Gastrocnemius medialis (tissue), 4 donors: ENCODE results near the gene C6orf89. TPM values are rescaled to one million over a fixed set of nuclear protein-coding genes. Genes with fewer than 3 reads are reported as not detected.
"Not testable (repeated sequence)": the region's sequence is repeated elsewhere in the genome, so short reads cannot be mapped to it uniquely, and the experiment has no call there.

Source experiments
- ATAC-seq, 2 donors: fragments of 150-250 bp; one replicate each; pipeline ENCODE4 v1.9.1; 2016
- DNase-seq, 2 donors: peaks; one replicate each; pipeline ENCODE4 v3.0.0-alpha.2; 2019
- H3K27ac ChIP-seq, 4 donors: fragments of 200-600 bp; sonication (generic); 1 replicate in 1 of 4; 2 replicates in 3 of 4; pipeline ENCODE4 v1.5.1; 2016 to 2018; ENCODE audit warnings: mild to moderate bottlenecking in 2 of 4, moderate library complexity in 1 of 4
- H3K27me3 ChIP-seq, 3 donors: fragments of 200-600 bp; sonication (generic) in 2 of 3; 1 replicate in 1 of 3; 2 replicates in 2 of 3; pipeline versions ENCODE4 v1.5.1 to v1.6.0; 2016 to 2019; ENCODE audit warnings: mild to moderate bottlenecking in 1 of 3, moderate library complexity in 1 of 3
- H3K36me3 ChIP-seq, 2 donors: fragments of 200-600 bp; sonication (generic) in 1 of 2; one replicate each; pipeline ENCODE4 v1.5.1; 2017 to 2018
- H3K4me1 ChIP-seq, 2 donors: fragments of 200-600 bp; sonication (generic) in 1 of 2; one replicate each; pipeline ENCODE4 v1.5.1; 2016 to 2017; ENCODE audit warnings: mild to moderate bottlenecking in 2 of 2
- H3K4me3 ChIP-seq, 4 donors: fragments of 200-600 bp; sonication (generic) in 3 of 4; 1 replicate in 1 of 4; 2 replicates in 3 of 4; pipeline ENCODE4 v1.5.1; 2016 to 2019; ENCODE audit warnings: mild to moderate bottlenecking in 2 of 4
- H3K9me3 ChIP-seq, 3 donors: fragments of 200-600 bp; sonication (generic) in 2 of 3; 1 replicate in 1 of 3; 2 replicates in 2 of 3; pipeline ENCODE4 v1.5.1; 2016 to 2019
- CTCF ChIP-seq, 5 experiments: fragments of 450-650 bp in 3 of 5; fragments of 200-600 bp in 2 of 5; sonication (generic) in 2 of 5; IDR thresholded peaks in 4 of 5; conservative IDR thresholded peaks in 1 of 5; 1 replicate in 4 of 5; 2 replicates in 1 of 5; pipeline ENCODE4 v1.5.1; 2016 to 2019; ENCODE audit warnings: antibody characterized with exemption in 5 of 5, mild to moderate bottlenecking in 3 of 5, moderate library complexity in 3 of 5
- POLR2A ChIP-seq, 2 donors: fragments of 450-650 bp; IDR thresholded peaks; one replicate each; pipeline ENCODE4 v1.6.1; 2017; ENCODE audit warnings: antibody characterized with exemption in 2 of 2, mild to moderate bottlenecking in 2 of 2, moderate library complexity in 2 of 2
- in situ Hi-C, 4 donors: fragments of 200-750 bp; cut with MboI; loops; one replicate each; pipeline versions ENCODE4 v1.15.0 to v1.8.0; 2017; ENCODE audit warnings: low sequenced_read_pairs in 4 of 4
- intact Hi-C: fragments of 100-400 bp; cut with DNase I; formaldehyde crosslinking; loops from one replicate; pipeline ENCODE4 v1.15.1; 2023; ENCODE audit warnings: low total_unique reads
- total RNA-seq, 4 donors: library from RNA; depleted of rRNA; stranded (reverse); fragments of >200 nt; gene quantifications; one replicate each; pipeline versions ENCODE4 v1.1.0 to v1.2.3, GENCODE V29; 2016

Gene C6orf89
- total RNA-seq, 4 donors from 2014 or later = 30.8 to 53.2 (median 38.8) TPM

GRCh38 chr6:36947570-36948351 is 62.0 kb downstream of the C6orf89 start:
- intact Hi-C loops (no loop called here), in situ Hi-C loops (no loop called here)
- no peaks in the 10 kb centered on the region for H3K4me1 ChIP-seq
- ATAC-seq (no peak), DNase-seq (no peak)
- H3K27me3 ChIP-seq = no peaks in the 10 kb centered on the region
- H3K27ac ChIP-seq = no peak overlapping the region
- TF ChIP-seq POLR2A (IDR thresholded peaks at IDR 0.05) (no peak), CTCF (IDR thresholded peaks at IDR 0.05 in 4 of 5, conservative IDR thresholded peaks at IDR 0.05 in 1 of 5) (no peak)
- no peaks in the 10 kb centered on the region for H3K9me3 ChIP-seq
- no peaks in the 10 kb centered on the region for H3K36me3 ChIP-seq
- H3K4me3 ChIP-seq = no peak overlapping the region

GRCh38 chr6:36949076-36949475 is 63.3 kb downstream of the C6orf89 start:
- intact Hi-C loops, in situ Hi-C loops, DNase-seq: not testable (repeated sequence)

GRCh38 chr6:36949636-36950035 is 63.9 kb downstream of the C6orf89 start:
- Histone ChIP-seq H3K4me3 (no peak overlapping the region), H3K4me1 (no peaks in the 10 kb centered on the region), H3K36me3 (no peaks in the 10 kb centered on the region), H3K27me3 (no peaks in the 10 kb centered on the region), H3K27ac (no peak overlapping the region), H3K9me3 (no peaks in the 10 kb centered on the region)
- in situ Hi-C loops = no loop called here
- DNase-seq (no peak), ATAC-seq (no peak)
- intact Hi-C loops = no loop called here
- TF ChIP-seq POLR2A (IDR thresholded peaks at IDR 0.05) (no peak), CTCF (IDR thresholded peaks at IDR 0.05 in 4 of 5, conservative IDR thresholded peaks at IDR 0.05 in 1 of 5) (no peak)

More at GRCh38 chr6:36949076-36949475, 63.3 kb downstream of the C6orf89 start:
- H3K4me3 ChIP-seq, H3K27me3 ChIP-seq, H3K36me3 ChIP-seq, H3K9me3 ChIP-seq, H3K27ac ChIP-seq, ATAC-seq, H3K4me1 ChIP-seq: not testable (repeated sequence)

GRCh38 chr6:36953931-36954261 is 68.1 kb downstream of the C6orf89 start:
- in situ Hi-C loops = no loop called here
- TF ChIP-seq POLR2A (IDR thresholded peaks at IDR 0.05) = no peak
- no peak for TF ChIP-seq CTCF (IDR thresholded peaks at IDR 0.05 in 4 of 5, conservative IDR thresholded peaks at IDR 0.05 in 1 of 5)
- no peaks in the 10 kb centered on the region for H3K36me3 ChIP-seq
- no peak overlapping the region for H3K27ac ChIP-seq
- H3K27me3 ChIP-seq = no peaks in the 10 kb centered on the region
- intact Hi-C loops = no loop called here
- ATAC-seq = no peak
- no peak overlapping the region for H3K4me3 ChIP-seq
- H3K4me1 ChIP-seq = no peaks in the 10 kb centered on the region
- no peak for DNase-seq
- H3K9me3 ChIP-seq = no peaks in the 10 kb centered on the region

- no peak for ATAC-seq
- H3K4me3 ChIP-seq = peak within 1 kb of the TSS in 2 of 4 donors; percentile 11 to 19
- H3K36me3 ChIP-seq = no peaks in the 10 kb centered on the region
- no peak for TF ChIP-seq POLR2A (IDR thresholded peaks at IDR 0.05)
- no peak for TF ChIP-seq CTCF (IDR thresholded peaks at IDR 0.05 in 4 of 5, conservative IDR thresholded peaks at IDR 0.05 in 1 of 5)
- in situ Hi-C loops (no loop called here), intact Hi-C loops (no loop called here)
- H3K27ac ChIP-seq = peak within 1 kb of the TSS in 1 of 4 donors; percentile 7
- no peaks in the 10 kb centered on the region for H3K4me1 ChIP-seq
- H3K9me3 ChIP-seq = no peaks in the 10 kb centered on the region
- DNase-seq = no peak
- H3K27me3 ChIP-seq = no peaks in the 10 kb centered on the region
Observed at GRCh38 chr6:36954262-36954931, 68.6 kb downstream of the C6orf89 start, which contains the start of gene PI16. TSS of gene PI16 (plus strand) at chr6:36954738. CDS start at chr6:36954761, 23 bp downstream.
